NCI-H748 (cell line): ENCODE data around the gene SBNO2.

Experiments used
- DNase-seq: peaks from one replicate; lab custom pipeline; 2025; ENCODE audit not compliant: unreplicated experiment; lab: John Stamatoyannopoulos, UW

The SBNO2 gene

GRCh38 chr19:1074544-1075283, 99.4 kb downstream of the SBNO2 start:
- DNase-seq: peak; percentile 85

GRCh38 chr19:1073956-1074517, 100.0 kb downstream of the SBNO2 start:
- no peak for DNase-seq

GRCh38 chr19:1073063-1073955, 100.8 kb downstream of the SBNO2 start:
- DNase-seq: no peak

- no peak for DNase-seq
Measured at GRCh38 chr19:1072371-1073015, 101.6 kb downstream of the SBNO2 start.

- peak; percentile 38 for DNase-seq
Measured at GRCh38 chr19:1070931-1071791, 102.9 kb downstream of the SBNO2 start.

- DNase-seq: peak; percentile 18
Measured at GRCh38 chr19:1070576-1070930, 103.5 kb downstream of the SBNO2 start.

GRCh38 chr19:1069009-1069779, 104.9 kb downstream of the SBNO2 start:
- DNase-seq: no peak

GRCh38 chr19:1068009-1069001, 105.8 kb downstream of the SBNO2 start:
- no peak for DNase-seq

GRCh38 chr19:1067341-1067957, 106.6 kb downstream of the SBNO2 start:
- DNase-seq: no peak

GRCh38 chr19:1066748-1067340, 107.2 kb downstream of the SBNO2 start, which contains the start of gene ARHGAP45:
Gene ARHGAP45, plus strand, starts transcription at chr19:1067167. Its CDS starts 239 bp downstream, at chr19:1067406.
- DNase-seq: peak; percentile 49

- no peak for DNase-seq
Measured at GRCh38 chr19:1066251-1066747, 107.8 kb downstream of the SBNO2 start.

- no peak for DNase-seq
Measured at GRCh38 chr19:1065606-1066109, 108.4 kb downstream of the SBNO2 start.

- peak; percentile 73 for DNase-seq
Measured at GRCh38 chr19:1064661-1065605, 109.1 kb downstream of the SBNO2 start.

- DNase-seq: peak; percentile 49
Measured at GRCh38 chr19:1063909-1064660, 110.0 kb downstream of the SBNO2 start.
